Sigmoid colon (tissue), 7 donors: ENCODE measurements around the gene TENM4. TPM values are rescaled to one million over a fixed set of nuclear protein-coding genes. Genes with fewer than 3 reads are reported as not detected.

Experiments
- DNase-seq: peaks from one replicate; pipeline ENCODE4 v3.0.0-alpha.2; 2019
- H3K27ac ChIP-seq, 4 donors: fragments of 200-600 bp; sonication (generic); one replicate each; pipeline ENCODE4 v1.5.1; 2016 to 2019; ENCODE audit warnings: mild to moderate bottlenecking in 1 of 4
- H3K27me3 ChIP-seq, 3 donors: fragments of 200-600 bp; sonication (generic); one replicate each; pipeline ENCODE4 v1.5.1; 2019; ENCODE audit warnings: mild to moderate bottlenecking in 1 of 3
- H3K36me3 ChIP-seq, 4 donors: fragments of 200-600 bp; sonication (generic); one replicate each; pipeline ENCODE4 v1.5.1; 2016 to 2019
- H3K4me1 ChIP-seq, 4 donors: fragments of 200-600 bp; sonication (generic); one replicate each; pipeline ENCODE4 v1.5.1; 2017 to 2019
- H3K4me3 ChIP-seq, 4 donors: fragments of 200-600 bp; sonication (generic); one replicate each; pipeline ENCODE4 v1.5.1; 2017 to 2019; ENCODE audit warnings: mild to moderate bottlenecking in 2 of 4, moderate library complexity in 1 of 4
- H3K9me3 ChIP-seq, 4 donors: fragments of 200-600 bp in 3 of 4; sonication (generic) in 3 of 4; one replicate each; pipeline versions ENCODE4 v1.5.1 to v1.6.1; 2013 to 2019
- EP300 ChIP-seq, 4 donors: sonication (generic); formaldehyde crosslinking; IDR thresholded peaks; one replicate each; pipeline ENCODE4 v1.6.1; 2017; ENCODE audit warnings: antibody characterized with exemption in 4 of 4
- POLR2A ChIP-seq, 2 donors: fragments of 450-650 bp; IDR thresholded peaks; one replicate each; pipeline ENCODE4 v1.6.1; 2016; ENCODE audit warnings: antibody characterized with exemption in 2 of 2, mild to moderate bottlenecking in 2 of 2, moderate library complexity in 2 of 2
- POLR2AphosphoS5 ChIP-seq, 4 donors: sonication (generic); formaldehyde crosslinking; IDR thresholded peaks; one replicate each; pipeline ENCODE4 v1.6.1; 2017; ENCODE audit warnings: antibody characterized with exemption in 4 of 4
- WGBS, 2 donors: extraction: QIAGEN DNeasy Blood & Tissue Kit; methylation state at CpG; one replicate each; pipeline ENCODE4 v1.1.7; 2013; 5-methylcytosine and 5-hydroxymethylcytosine counted together
- intact Hi-C: fragments of 100-400 bp; cut with DNase I; formaldehyde crosslinking; loops from one replicate; pipeline ENCODE4 v1.15.1; 2023
- polyA plus RNA-seq, 3 donors: library from polyadenylated mRNA; stranded (reverse); fragments of 200-250 nt; gene quantifications; one replicate each; pipeline ENCODE4 v1.2.3, GENCODE V29; 2013
- total RNA-seq, 4 donors: library from RNA; depleted of rRNA; stranded (reverse); fragments of >200 nt; gene quantifications; one replicate each; pipeline ENCODE4 v1.1.0, GENCODE V29; 2016
- TF ChIP-seq, protein P1 (sequence below), 4 experiments: fragments of 450-650 bp in 3 of 4; fragments of 200-600 bp in 1 of 4; IDR thresholded peaks; one replicate each; pipeline ENCODE4 v1.5.1; 2016 to 2019; ENCODE audit warnings: antibody characterized with exemption in 4 of 4, mild to moderate bottlenecking in 3 of 4, moderate library complexity in 2 of 4
- donor health status: healthy with polysubstance abuse.
- donor health status: Bipolar disorder and iron deficiency.
- donor health status: healthy.

Gene TENM4
- total and polyA plus RNA-seq, 7 donors = 0.23 to 14.6 (median 1.9) TPM; not detected in 1

GRCh38 chr11:79421820-79422219, 19.0 kb downstream of the TENM4 start:
- no peaks in the 10 kb centered on the region for H3K27me3 ChIP-seq
- no peaks in the 10 kb centered on the region for H3K36me3 ChIP-seq
- no peak overlapping the region for H3K27ac ChIP-seq
- no peak overlapping the region for H3K4me3 ChIP-seq
- TF ChIP-seq POLR2AphosphoS5 (IDR thresholded peaks at IDR 0.05) (no peak), EP300 (IDR thresholded peaks at IDR 0.05) (no peak), POLR2A (IDR thresholded peaks at IDR 0.05) (no peak)
- TF ChIP-seq, protein P1, sequence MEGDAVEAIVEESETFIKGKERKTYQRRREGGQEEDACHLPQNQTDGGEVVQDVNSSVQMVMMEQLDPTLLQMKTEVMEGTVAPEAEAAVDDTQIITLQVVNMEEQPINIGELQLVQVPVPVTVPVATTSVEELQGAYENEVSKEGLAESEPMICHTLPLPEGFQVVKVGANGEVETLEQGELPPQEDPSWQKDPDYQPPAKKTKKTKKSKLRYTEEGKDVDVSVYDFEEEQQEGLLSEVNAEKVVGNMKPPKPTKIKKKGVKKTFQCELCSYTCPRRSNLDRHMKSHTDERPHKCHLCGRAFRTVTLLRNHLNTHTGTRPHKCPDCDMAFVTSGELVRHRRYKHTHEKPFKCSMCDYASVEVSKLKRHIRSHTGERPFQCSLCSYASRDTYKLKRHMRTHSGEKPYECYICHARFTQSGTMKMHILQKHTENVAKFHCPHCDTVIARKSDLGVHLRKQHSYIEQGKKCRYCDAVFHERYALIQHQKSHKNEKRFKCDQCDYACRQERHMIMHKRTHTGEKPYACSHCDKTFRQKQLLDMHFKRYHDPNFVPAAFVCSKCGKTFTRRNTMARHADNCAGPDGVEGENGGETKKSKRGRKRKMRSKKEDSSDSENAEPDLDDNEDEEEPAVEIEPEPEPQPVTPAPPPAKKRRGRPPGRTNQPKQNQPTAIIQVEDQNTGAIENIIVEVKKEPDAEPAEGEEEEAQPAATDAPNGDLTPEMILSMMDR (IDR thresholded peaks at IDR 0.05) = no peak
- no peak for DNase-seq
- intact Hi-C loops = no loop called here
- WGBS, 2 donors = 80 to 86% methylated on average over 4 of the region's 4 CpGs
- no peaks in the 10 kb centered on the region for H3K9me3 ChIP-seq
- no peaks in the 10 kb centered on the region for H3K4me1 ChIP-seq

GRCh38 chr11:79419120-79419519, 21.7 kb downstream of the TENM4 start:
- Histone ChIP-seq H3K9me3 (no peaks in the 10 kb centered on the region), H3K27me3 (no peaks in the 10 kb centered on the region), H3K27ac (no peak overlapping the region), H3K4me1 (peaks cover 0 to 14% (median 10%) of the 10 kb centered on the region in 4 donors), H3K36me3 (no peaks in the 10 kb centered on the region), H3K4me3 (no peak overlapping the region)
- WGBS, 2 donors = 36 to 73% methylated on average over 5 of the region's 5 CpGs
- no peak for DNase-seq
- no peak for TF ChIP-seq EP300 (IDR thresholded peaks at IDR 0.05)
- no peak for TF ChIP-seq POLR2A (IDR thresholded peaks at IDR 0.05)
- TF ChIP-seq, protein P1 (IDR thresholded peaks at IDR 0.05) = no peak
- no peak for TF ChIP-seq POLR2AphosphoS5 (IDR thresholded peaks at IDR 0.05)
- intact Hi-C loops = no loop called here

DNA sequence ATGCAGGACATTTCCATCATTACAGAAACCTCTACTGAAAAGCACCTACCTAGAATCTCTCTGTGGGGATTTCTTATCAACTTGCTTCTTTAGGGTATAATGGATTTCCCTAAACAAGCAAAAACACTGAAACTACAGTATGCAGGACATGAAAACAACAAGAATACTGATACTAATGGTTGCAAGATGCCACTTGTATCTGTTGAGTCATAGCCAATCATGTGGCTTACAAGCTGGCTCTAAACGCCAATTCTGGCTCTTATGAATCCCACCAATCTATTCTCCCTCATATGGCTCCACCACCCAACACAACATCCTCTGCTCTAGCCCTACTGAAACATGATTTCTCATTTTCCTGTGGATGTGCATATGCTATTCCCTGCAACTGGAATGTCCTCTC, 22.6 kb downstream of the TENM4 start:
- H3K36me3 ChIP-seq = no peaks in the 10 kb centered on the region
- H3K9me3 ChIP-seq = no peaks in the 10 kb centered on the region
- TF ChIP-seq EP300 (IDR thresholded peaks at IDR 0.05) = no peak
- no peak for TF ChIP-seq POLR2AphosphoS5 (IDR thresholded peaks at IDR 0.05)
- no peak for TF ChIP-seq POLR2A (IDR thresholded peaks at IDR 0.05)
- TF ChIP-seq, protein P1 (IDR thresholded peaks at IDR 0.05) = no peak
- H3K4me1 ChIP-seq = peaks cover 0 to 22% (median 15%) of the 10 kb centered on the region in 4 donors
- WGBS, 2 donors = 81 to 91% methylated on average over 1 of the region's 1 CpG
- no peak overlapping the region for H3K27ac ChIP-seq
- intact Hi-C loops = no loop called here
- H3K4me3 ChIP-seq = no peak overlapping the region
- no peaks in the 10 kb centered on the region for H3K27me3 ChIP-seq
- DNase-seq = no peak

DNA sequence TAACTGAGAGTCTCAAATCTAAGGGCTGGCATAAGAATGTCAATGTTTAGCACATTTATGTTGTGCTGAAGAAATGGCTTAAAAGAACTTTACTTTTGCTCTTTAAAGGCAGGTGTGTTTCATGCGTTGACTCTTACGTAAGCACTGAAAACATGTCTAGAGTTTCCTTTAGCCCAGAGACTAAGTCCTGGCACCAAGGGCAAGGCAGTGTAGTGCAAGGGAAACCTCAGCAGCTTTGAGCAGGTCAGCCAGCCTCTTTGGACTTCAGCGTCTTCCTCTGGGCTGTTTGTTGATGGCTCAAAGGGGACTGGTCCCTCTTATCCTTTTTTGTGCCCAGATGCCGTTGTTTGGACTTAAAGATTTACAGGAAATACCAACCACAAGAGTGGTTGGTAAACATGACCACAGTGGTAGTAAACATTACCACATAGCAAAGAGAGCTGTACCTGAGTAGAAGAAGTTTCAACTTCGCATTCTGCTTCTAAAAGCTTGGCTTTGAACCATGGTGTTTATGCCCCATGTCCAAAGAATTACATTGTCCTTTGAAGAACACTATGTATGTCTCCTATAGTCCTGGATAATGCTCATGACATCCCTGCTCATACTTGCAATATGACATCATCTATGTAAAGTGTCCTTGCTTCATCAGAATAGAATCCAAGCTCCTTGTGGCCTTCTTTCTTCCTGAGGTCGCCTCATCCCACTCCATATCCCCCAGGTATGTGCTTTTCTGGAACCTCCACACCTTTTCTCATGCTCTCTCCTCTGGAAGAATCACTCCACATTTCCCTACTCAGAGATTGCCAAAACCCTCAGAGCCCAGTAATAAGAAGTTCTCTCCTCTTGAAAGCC, 23.5 kb downstream of the TENM4 start:
- no peak overlapping the region for H3K4me3 ChIP-seq
- no peak overlapping the region for H3K27ac ChIP-seq
- WGBS, 2 donors = 84 to 88% methylated on average over 6 of the region's 6 CpGs
- no peaks in the 10 kb centered on the region for H3K9me3 ChIP-seq
- no peaks in the 10 kb centered on the region for H3K36me3 ChIP-seq
- intact Hi-C loops = no loop called here
- no peaks in the 10 kb centered on the region for H3K27me3 ChIP-seq
- TF ChIP-seq, protein P1 (IDR thresholded peaks at IDR 0.05) = no peak
- TF ChIP-seq POLR2AphosphoS5 (IDR thresholded peaks at IDR 0.05) (no peak), POLR2A (IDR thresholded peaks at IDR 0.05) (no peak), EP300 (IDR thresholded peaks at IDR 0.05) (no peak)
- peaks cover 0 to 28% (median 23%) of the 10 kb centered on the region in 4 donors for H3K4me1 ChIP-seq
- no peak for DNase-seq
